Sigmoid colon (tissue), 7 donors: ENCODE data around the gene RPTOR. TPM values are rescaled to one million over a fixed set of nuclear protein-coding genes. Genes with fewer than 3 reads are reported as not detected.

Experiments
- DNase-seq: peaks from one replicate; pipeline ENCODE4 v3.0.0-alpha.2; 2019
- H3K27ac ChIP-seq, 4 donors: fragments of 200-600 bp; sonication (generic); one replicate each; pipeline ENCODE4 v1.5.1; 2016 to 2019; ENCODE audit warnings: mild to moderate bottlenecking in 1 of 4
- H3K27me3 ChIP-seq, 3 donors: fragments of 200-600 bp; sonication (generic); one replicate each; pipeline ENCODE4 v1.5.1; 2019; ENCODE audit warnings: mild to moderate bottlenecking in 1 of 3
- H3K36me3 ChIP-seq, 4 donors: fragments of 200-600 bp; sonication (generic); one replicate each; pipeline ENCODE4 v1.5.1; 2016 to 2019
- H3K4me1 ChIP-seq, 4 donors: fragments of 200-600 bp; sonication (generic); one replicate each; pipeline ENCODE4 v1.5.1; 2017 to 2019
- H3K4me3 ChIP-seq, 4 donors: fragments of 200-600 bp; sonication (generic); one replicate each; pipeline ENCODE4 v1.5.1; 2017 to 2019; ENCODE audit warnings: mild to moderate bottlenecking in 2 of 4, moderate library complexity in 1 of 4
- H3K9me3 ChIP-seq, 4 donors: fragments of 200-600 bp in 3 of 4; sonication (generic) in 3 of 4; one replicate each; pipeline versions ENCODE4 v1.5.1 to v1.6.1; 2013 to 2019
- CTCF ChIP-seq, 4 experiments: fragments of 450-650 bp in 3 of 4; fragments of 200-600 bp in 1 of 4; IDR thresholded peaks; one replicate each; pipeline ENCODE4 v1.5.1; 2016 to 2019; ENCODE audit warnings: antibody characterized with exemption in 4 of 4, mild to moderate bottlenecking in 3 of 4, moderate library complexity in 2 of 4
- EP300 ChIP-seq, 4 donors: sonication (generic); formaldehyde crosslinking; IDR thresholded peaks; one replicate each; pipeline ENCODE4 v1.6.1; 2017; ENCODE audit warnings: antibody characterized with exemption in 4 of 4
- POLR2A ChIP-seq, 2 donors: fragments of 450-650 bp; IDR thresholded peaks; one replicate each; pipeline ENCODE4 v1.6.1; 2016; ENCODE audit warnings: antibody characterized with exemption in 2 of 2, mild to moderate bottlenecking in 2 of 2, moderate library complexity in 2 of 2
- POLR2AphosphoS5 ChIP-seq, 4 donors: sonication (generic); formaldehyde crosslinking; IDR thresholded peaks; one replicate each; pipeline ENCODE4 v1.6.1; 2017; ENCODE audit warnings: antibody characterized with exemption in 4 of 4
- WGBS, 2 donors: extraction: QIAGEN DNeasy Blood & Tissue Kit; methylation state at CpG; one replicate each; pipeline ENCODE4 v1.1.7; 2013; 5-methylcytosine and 5-hydroxymethylcytosine counted together
- intact Hi-C: fragments of 100-400 bp; cut with DNase I; formaldehyde crosslinking; loops from one replicate; pipeline ENCODE4 v1.15.1; 2023
- polyA plus RNA-seq, 3 donors: library from polyadenylated mRNA; stranded (reverse); fragments of 200-250 nt; gene quantifications; one replicate each; pipeline ENCODE4 v1.2.3, GENCODE V29; 2013
- total RNA-seq, 4 donors: library from RNA; depleted of rRNA; stranded (reverse); fragments of >200 nt; gene quantifications; one replicate each; pipeline ENCODE4 v1.1.0, GENCODE V29; 2016
- donor health status: healthy with polysubstance abuse.
- donor health status: Bipolar disorder and iron deficiency.
- donor health status: healthy.

RPTOR gene
- total and polyA plus RNA-seq, 7 donors, result 3.7 to 68.7 (median 22.9) TPM

- 66 to 83% methylated on average over 10 of the region's 10 CpGs for WGBS, 2 donors
- Histone ChIP-seq H3K4me1 (no peaks in the 10 kb centered on the region), H3K27me3 (no peaks in the 10 kb centered on the region), H3K4me3 (no peak overlapping the region), H3K27ac (no peak overlapping the region), H3K36me3 (no peaks in the 10 kb centered on the region), H3K9me3 (no peaks in the 10 kb centered on the region)
- intact Hi-C loops, result no loop called here
- no peak for TF ChIP-seq POLR2A (IDR thresholded peaks at IDR 0.05)
- no peak for TF ChIP-seq CTCF (IDR thresholded peaks at IDR 0.05)
- TF ChIP-seq POLR2AphosphoS5 (IDR thresholded peaks at IDR 0.05), result no peak
- no peak for TF ChIP-seq EP300 (IDR thresholded peaks at IDR 0.05)
- no peak for DNase-seq
Observed at GRCh38 chr17:80603396-80603795, 58.8 kb downstream of the RPTOR start.

GRCh38 chr17:80604009-80604669 is 59.5 kb downstream of the RPTOR start:
- Histone ChIP-seq H3K36me3 (no peaks in the 10 kb centered on the region), H3K4me1 (no peaks in the 10 kb centered on the region), H3K27me3 (no peaks in the 10 kb centered on the region), H3K27ac (no peak overlapping the region), H3K4me3 (no peak overlapping the region), H3K9me3 (no peaks in the 10 kb centered on the region)
- 92 to 97% methylated on average over 5 of the region's 5 CpGs for WGBS, 2 donors
- no peak for DNase-seq
- intact Hi-C loops, result no loop called here
- TF ChIP-seq CTCF (IDR thresholded peaks at IDR 0.05), result no peak
- TF ChIP-seq POLR2AphosphoS5 (IDR thresholded peaks at IDR 0.05), result no peak
- no peak for TF ChIP-seq POLR2A (IDR thresholded peaks at IDR 0.05)
- TF ChIP-seq EP300 (IDR thresholded peaks at IDR 0.05), result no peak

GRCh38 chr17:80604670-80605010 is 60.0 kb downstream of the RPTOR start:
- no peaks in the 10 kb centered on the region for H3K4me1 ChIP-seq
- H3K9me3 ChIP-seq, result no peaks in the 10 kb centered on the region
- intact Hi-C loops, result no loop called here
- H3K27me3 ChIP-seq, result no peaks in the 10 kb centered on the region
- TF ChIP-seq POLR2A (IDR thresholded peaks at IDR 0.05) (no peak), CTCF (IDR thresholded peaks at IDR 0.05) (no peak), POLR2AphosphoS5 (IDR thresholded peaks at IDR 0.05) (no peak), EP300 (IDR thresholded peaks at IDR 0.05) (no peak)
- WGBS, 2 donors, result 93 to 95% methylated on average over 7 of the region's 7 CpGs
- no peaks in the 10 kb centered on the region for H3K36me3 ChIP-seq
- no peak overlapping the region for H3K27ac ChIP-seq
- H3K4me3 ChIP-seq, result no peak overlapping the region
- no peak for DNase-seq

DNA sequence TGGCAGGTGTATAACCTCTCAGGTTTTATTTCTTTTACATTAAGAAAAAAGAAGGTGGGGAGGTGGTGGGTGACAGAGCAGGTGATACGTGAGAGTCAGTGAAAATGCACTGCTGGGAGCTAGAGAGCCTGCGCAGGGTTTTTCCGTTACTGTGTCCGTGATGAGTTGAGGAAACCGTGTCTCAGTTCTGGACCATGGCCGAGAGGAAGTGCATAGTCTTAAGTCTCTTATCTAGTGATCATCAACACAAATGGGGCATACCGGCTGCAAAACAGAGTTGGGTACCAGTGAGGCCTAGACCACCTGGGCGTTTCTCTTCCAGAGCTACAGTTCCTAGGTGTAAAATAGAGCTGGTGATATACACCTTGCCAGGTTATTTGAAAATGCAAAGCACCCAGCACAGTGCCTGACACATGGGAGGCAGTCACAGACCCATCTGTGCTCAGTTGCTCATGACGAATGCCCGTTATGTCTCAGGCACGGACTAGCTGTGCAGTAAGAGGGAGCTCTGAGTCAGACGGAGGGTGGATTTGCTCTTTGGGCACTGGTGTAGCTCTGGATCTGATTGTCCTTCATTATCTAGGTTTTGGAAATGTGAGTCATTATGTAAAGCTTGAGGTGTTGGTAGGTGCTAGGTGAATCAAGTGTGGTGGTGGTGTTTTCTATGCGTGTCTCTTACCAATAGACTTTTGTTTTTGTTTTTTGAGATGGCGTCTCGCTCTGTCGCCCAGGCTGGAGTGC is 60.9 kb downstream of the RPTOR start:
- WGBS, 2 donors, result 79 to 82% methylated on average over 16 of the region's 16 CpGs
- H3K36me3 ChIP-seq, result no peaks in the 10 kb centered on the region
- no peak overlapping the region for H3K4me3 ChIP-seq
- intact Hi-C loops, result no loop called here
- DNase-seq, result no peak
- H3K27ac ChIP-seq, result no peak overlapping the region
- TF ChIP-seq EP300 (IDR thresholded peaks at IDR 0.05) (no peak), POLR2A (IDR thresholded peaks at IDR 0.05) (no peak), POLR2AphosphoS5 (IDR thresholded peaks at IDR 0.05) (no peak), CTCF (IDR thresholded peaks at IDR 0.05) (no peak)
- no peaks in the 10 kb centered on the region for H3K4me1 ChIP-seq
- H3K9me3 ChIP-seq, result no peaks in the 10 kb centered on the region
- H3K27me3 ChIP-seq, result no peaks in the 10 kb centered on the region
